ENCODE measurements around the gene LRRC4C. TPM values are rescaled to one million over a fixed set of nuclear protein-coding genes. Genes with fewer than 3 reads are reported as not detected.

LRRC4C gene
- total RNA-seq: not detected

DNA sequence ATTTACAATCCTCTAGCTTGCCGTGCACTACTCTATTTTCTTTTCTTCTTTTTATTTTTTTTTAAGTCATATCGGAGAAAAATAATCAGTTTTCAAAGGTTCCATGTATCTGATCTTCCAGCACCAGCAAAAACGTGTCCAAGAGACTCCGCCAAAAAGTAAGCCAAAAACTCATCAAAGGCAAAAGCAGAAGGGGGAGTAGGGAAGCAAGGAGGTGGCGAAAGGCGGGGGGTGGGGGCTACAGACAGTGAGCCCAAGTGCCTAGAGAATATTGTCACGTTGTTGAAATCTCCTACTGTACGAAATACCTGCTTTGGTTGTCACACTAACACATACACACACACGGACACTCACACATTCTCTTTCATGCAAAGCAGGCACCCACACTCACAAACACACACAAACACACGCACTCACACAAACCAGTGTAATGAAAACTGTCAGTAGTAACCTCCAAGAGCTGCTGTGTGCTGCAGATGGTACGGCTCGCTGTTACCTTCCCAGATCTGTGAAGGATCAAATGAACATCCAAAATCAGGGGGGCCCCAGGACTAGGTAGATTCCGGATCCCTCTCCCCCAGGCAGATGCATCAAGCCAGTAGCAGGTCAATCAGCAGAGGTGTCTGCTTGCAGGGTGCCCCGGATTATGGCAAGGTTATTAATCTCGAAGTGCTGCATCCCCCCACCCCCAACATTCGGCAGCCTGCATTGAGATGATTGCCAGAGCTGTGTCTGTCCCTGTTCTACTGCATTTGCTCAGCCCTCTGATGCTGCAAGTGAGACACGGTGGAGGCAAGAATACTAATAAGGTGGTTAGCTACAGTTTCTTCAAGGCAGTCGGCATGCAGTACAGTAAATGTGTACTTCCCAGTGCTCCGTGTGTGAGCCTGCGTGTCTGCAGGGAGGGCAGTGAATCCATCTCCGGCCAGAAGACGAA is at the start of gene LRRC4C:
Gene LRRC4C (minus strand): TSS at position 188 of the 937 bp plus-strand sequence.
- Histone ChIP-seq H3K4me1 (no peaks in the 10 kb centered on the region), H3K36me3 (no peaks in the 10 kb centered on the region), H3K27ac (no peak within 1 kb of the TSS), H3K4me3 (peak within 1 kb of the TSS in 1 of 2 donors; percentile 26), H3K9me3 (no peaks in the 10 kb centered on the region), H3K27me3 (no peaks in the 10 kb centered on the region)
- intact Hi-C loops (cut with DNase I): no loop called here
- TF ChIP-seq, protein P1, sequence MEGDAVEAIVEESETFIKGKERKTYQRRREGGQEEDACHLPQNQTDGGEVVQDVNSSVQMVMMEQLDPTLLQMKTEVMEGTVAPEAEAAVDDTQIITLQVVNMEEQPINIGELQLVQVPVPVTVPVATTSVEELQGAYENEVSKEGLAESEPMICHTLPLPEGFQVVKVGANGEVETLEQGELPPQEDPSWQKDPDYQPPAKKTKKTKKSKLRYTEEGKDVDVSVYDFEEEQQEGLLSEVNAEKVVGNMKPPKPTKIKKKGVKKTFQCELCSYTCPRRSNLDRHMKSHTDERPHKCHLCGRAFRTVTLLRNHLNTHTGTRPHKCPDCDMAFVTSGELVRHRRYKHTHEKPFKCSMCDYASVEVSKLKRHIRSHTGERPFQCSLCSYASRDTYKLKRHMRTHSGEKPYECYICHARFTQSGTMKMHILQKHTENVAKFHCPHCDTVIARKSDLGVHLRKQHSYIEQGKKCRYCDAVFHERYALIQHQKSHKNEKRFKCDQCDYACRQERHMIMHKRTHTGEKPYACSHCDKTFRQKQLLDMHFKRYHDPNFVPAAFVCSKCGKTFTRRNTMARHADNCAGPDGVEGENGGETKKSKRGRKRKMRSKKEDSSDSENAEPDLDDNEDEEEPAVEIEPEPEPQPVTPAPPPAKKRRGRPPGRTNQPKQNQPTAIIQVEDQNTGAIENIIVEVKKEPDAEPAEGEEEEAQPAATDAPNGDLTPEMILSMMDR (IDR thresholded peaks at IDR 0.05): no peak
- no peak for DNase-seq (ENCODE audit: low spot score in 2 of 2)

DNA sequence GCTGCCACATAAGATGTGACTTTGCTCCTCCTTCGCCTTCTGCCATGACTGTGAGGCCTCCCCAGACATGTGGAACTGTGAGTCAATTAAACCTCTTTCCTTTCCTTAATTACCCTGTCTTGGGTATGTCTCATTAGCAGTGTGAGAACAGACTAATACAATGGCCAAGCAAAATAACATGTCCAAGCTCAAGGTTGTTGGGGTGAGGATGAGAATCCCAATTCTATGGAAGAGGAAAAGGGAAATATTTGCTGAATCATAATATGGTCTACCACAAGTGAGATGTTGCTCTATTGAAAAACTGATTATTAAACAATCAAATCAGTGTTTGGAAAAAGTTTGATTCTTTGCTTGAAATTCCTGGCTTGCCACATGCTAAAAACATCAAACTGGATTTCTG is 48.7 kb upstream of the LRRC4C start:
- DNase-seq (ENCODE audit: low spot score in 2 of 2): no peak
- H3K4me3 ChIP-seq: no peak overlapping the region
- H3K36me3 ChIP-seq: no peaks in the 10 kb centered on the region
- no peak overlapping the region for H3K27ac ChIP-seq
- no peaks in the 10 kb centered on the region for H3K27me3 ChIP-seq
- intact Hi-C loops (cut with DNase I): no loop called here
- no peaks in the 10 kb centered on the region for H3K4me1 ChIP-seq
- TF ChIP-seq, protein P1 (IDR thresholded peaks at IDR 0.05): no peak
- no peaks in the 10 kb centered on the region for H3K9me3 ChIP-seq

GRCh38 chr11:41499429-41499828 is 40.0 kb upstream of the LRRC4C start:
- intact Hi-C loops (cut with DNase I): no loop called here
- no peaks in the 10 kb centered on the region for H3K27me3 ChIP-seq

DNA sequence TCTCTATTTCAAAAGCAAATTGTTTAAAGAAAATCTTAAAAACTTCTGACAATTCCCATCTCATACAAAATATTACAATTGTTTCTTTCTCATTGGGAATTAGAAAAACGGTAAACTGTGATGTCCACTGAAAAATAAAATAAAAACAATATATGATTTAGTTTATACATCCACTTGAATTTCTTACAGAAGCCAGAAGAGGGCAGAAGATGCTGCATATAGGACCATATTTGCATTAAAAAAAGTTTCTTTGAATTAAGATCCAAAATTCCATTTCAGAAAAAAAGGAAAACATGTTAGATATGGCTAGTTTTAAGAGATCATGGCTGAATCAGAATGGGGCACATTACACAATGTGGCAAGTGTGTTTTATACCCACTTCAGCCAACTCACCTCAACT is 39.3 kb upstream of the LRRC4C start:
- no peak overlapping the region for H3K4me3 ChIP-seq
- intact Hi-C loops (cut with DNase I): no loop called here
- TF ChIP-seq, protein P1 (IDR thresholded peaks at IDR 0.05): no peak
- H3K4me1 ChIP-seq: no peaks in the 10 kb centered on the region
- no peaks in the 10 kb centered on the region for H3K27me3 ChIP-seq
- H3K36me3 ChIP-seq: no peaks in the 10 kb centered on the region
- no peaks in the 10 kb centered on the region for H3K9me3 ChIP-seq
- H3K27ac ChIP-seq: no peak overlapping the region
- no peak for DNase-seq (ENCODE audit: low spot score in 2 of 2)

More at GRCh38 chr11:41499429-41499828, 40.0 kb upstream of the LRRC4C start:
- Histone ChIP-seq H3K36me3 (no peaks in the 10 kb centered on the region), H3K27ac (no peak overlapping the region), H3K4me3 (no peak overlapping the region), H3K4me1 (no peaks in the 10 kb centered on the region), H3K9me3 (no peaks in the 10 kb centered on the region)
- no peak for DNase-seq (ENCODE audit: low spot score in 2 of 2)
- TF ChIP-seq, protein P1 (IDR thresholded peaks at IDR 0.05): no peak

- Histone ChIP-seq H3K4me3 (no peak overlapping the region), H3K27ac (no peak overlapping the region), H3K4me1 (no peaks in the 10 kb centered on the region), H3K9me3 (no peaks in the 10 kb centered on the region), H3K36me3 (no peaks in the 10 kb centered on the region), H3K27me3 (no peaks in the 10 kb centered on the region)
- intact Hi-C loops (cut with DNase I): no loop called here
- DNase-seq (ENCODE audit: low spot score in 2 of 2): no peak
- TF ChIP-seq, protein P1 (IDR thresholded peaks at IDR 0.05): no peak
Measured at GRCh38 chr11:41497974-41498373, 38.5 kb upstream of the LRRC4C start.

All from ascending aorta (tissue), 2 donors.